HFF-Myc (cell line): ENCODE data around the gene DSTN.

Experiments used
- DNase-seq: peaks from one replicate; pipeline ENCODE4 v3.0.0-alpha.2; 2011; ENCODE audit warnings: low read depth; ENCODE audit errors: extremely low read depth
- H3K4me3 ChIP-seq: replicated peaks from 2 replicates; pipeline ENCODE4 v1.5.1; 2011; ENCODE audit warnings: low read depth, mild to moderate bottlenecking, control low read depth, low read length
- CTCF ChIP-seq: IDR thresholded peaks from 2 replicates; pipeline ENCODE4 v1.5.1; 2012; ENCODE audit warnings: mild to moderate bottlenecking, low read depth, low read length, control low read depth; ENCODE audit errors: missing control alignments

The DSTN gene

GRCh38 chr20:17566345-17566744 lies 3.5 kb upstream of the DSTN start:
- TF ChIP-seq CTCF, result no peak
- no peak for DNase-seq

GRCh38 chr20:17568045-17568788 lies 1.7 kb upstream of the DSTN start:
- DNase-seq, result no peak
- H3K4me3 ChIP-seq, result peak overlapping the region; percentile 90

More at GRCh38 chr20:17566345-17566744, 3.5 kb upstream of the DSTN start:
- H3K4me3 ChIP-seq, result no peak overlapping the region

GRCh38 chr20:17568972-17569521 lies 828 bp upstream of the DSTN start:
- peak overlapping the region; percentile 90 for H3K4me3 ChIP-seq
- peak; percentile 90 for DNase-seq
- no peak for TF ChIP-seq CTCF

More at GRCh38 chr20:17568045-17568788, 1.7 kb upstream of the DSTN start:
- no peak for TF ChIP-seq CTCF

GRCh38 chr20:17570347-17571152 lies 675 bp downstream of the DSTN start:
- peak overlapping the region; percentile 90 for H3K4me3 ChIP-seq
- TF ChIP-seq CTCF, result no peak
- no peak for DNase-seq

GRCh38 chr20:17571153-17571527 lies 1.3 kb downstream of the DSTN start:
- no peak for DNase-seq
- peak overlapping the region; percentile 90 for H3K4me3 ChIP-seq
- no peak for TF ChIP-seq CTCF

GRCh38 chr20:17572034-17572638 lies 2.3 kb downstream of the DSTN start:
- H3K4me3 ChIP-seq, result peak overlapping the region; percentile 90
- no peak for DNase-seq
- no peak for TF ChIP-seq CTCF
